A549 (cell line): Measurements from ENCODE around the gene PTPRE. TPM values are rescaled to one million over a fixed set of nuclear protein-coding genes. Genes with fewer than 3 reads are reported as not detected.

Source experiments
- ATAC-seq, 2 experiments: fragments of 200-7000 bp in 1 of 2; fragments of >200 bp in 1 of 2; cut with Nextera tagmentation in 1 of 2; cut with Tn5 transposase in 1 of 2; 3 replicates each; pipeline versions ENCODE4 v1.8.0 to v1.9.1; 2018 to 2020; ENCODE audit warnings: mild to moderate bottlenecking in 1 of 2, moderate library complexity in 1 of 2
- CTCF ChIA-PET: fragments of 300-600 bp; sonication (Branson Sonifier 250); formaldehyde crosslinking; extraction: SDS; loops from one replicate; lab custom pipeline; 2021; ENCODE audit warnings: antibody characterized with exemption, inconsistent platforms; lab: Yijun Ruan, JAX
- POLR2A ChIA-PET: fragments of 350-600 bp; formaldehyde crosslinking; extraction: SDS; loops from one replicate; lab custom pipeline; 2021; ENCODE audit warnings: antibody characterized with exemption, inconsistent platforms; lab: Yijun Ruan, JAX
- DNase-seq, 2 experiments: peaks; one replicate each; pipeline versions ENCODE4 v3.0.0 to v3.0.0-alpha.2; 2011 to 2016; ENCODE audit warnings: low read depth in 1 of 2, low spot score in 1 of 2
- FAIRE-seq: peaks from 2 replicates; lab custom pipeline; 2011; peaks lifted over from hg19 to GRCh38; lab: Jason Lieb, UNC
- H3K27ac ChIP-seq, 2 experiments: fragments of >200 bp; sonication (Bioruptor Twin); formaldehyde crosslinking; 3 replicates each; pipeline ENCODE4 v1.5.1; 2016 to 2017
- H3K4me1 ChIP-seq: fragments of >200 bp; sonication (Bioruptor Twin); formaldehyde crosslinking; 3 replicates; pipeline ENCODE4 v1.6.1; 2016
- H3K4me2 ChIP-seq: fragments of >200 bp; sonication (Bioruptor Twin); formaldehyde crosslinking; 3 replicates; pipeline ENCODE4 v1.6.1; 2016
- H3K4me3 ChIP-seq: fragments of >200 bp; sonication (Bioruptor Twin); formaldehyde crosslinking; 3 replicates; pipeline ENCODE4 v1.5.1; 2016
- H3K9me3 ChIP-seq: fragments of >200 bp; sonication (Bioruptor Twin); formaldehyde crosslinking; 3 replicates; pipeline ENCODE4 v1.6.1; 2016
- CBX8 ChIP-seq: fragments of 200-600 bp; sonication (generic); IDR thresholded peaks from 2 replicates; pipeline ENCODE4 v1.6.1; 2016
- CHD2 ChIP-seq: fragments of 150-350 bp; IDR thresholded peaks from 2 replicates; pipeline ENCODE4 v1.6.1; 2014; ENCODE audit warnings: low read length; ENCODE audit not compliant: partially characterized antibody
- E2F6 ChIP-seq: IDR thresholded peaks from 2 replicates; pipeline ENCODE4 v1.6.1; 2012; ENCODE audit warnings: low read depth, borderline replicate concordance
- EHF ChIP-seq: fragments of 250-450 bp; sonication (Bioruptor Pico); IDR thresholded peaks from 2 replicates; pipeline ENCODE4 v1.5.0; 2020; ENCODE audit warnings: mild to moderate bottlenecking
- FOSB ChIP-seq: fragments of 250-450 bp; sonication (Bioruptor Pico); IDR thresholded peaks from 2 replicates; pipeline ENCODE4 v1.5.0; 2020; ENCODE audit warnings: mild to moderate bottlenecking, moderate library complexity
- FOXS1 ChIP-seq: fragments of 250-450 bp; sonication (Bioruptor Pico); IDR thresholded peaks from 2 replicates; pipeline ENCODE4 v1.5.0; 2020; ENCODE audit warnings: mild to moderate bottlenecking, moderate library complexity
- HES2 ChIP-seq: fragments of >200 bp; sonication (Bioruptor Twin); formaldehyde crosslinking; IDR thresholded peaks from 2 replicates; pipeline ENCODE4 v1.6.1; 2016
- HMGXB4 ChIP-seq: fragments of 250-450 bp; sonication (Bioruptor Pico); IDR thresholded peaks from 2 replicates; pipeline ENCODE4 v1.5.0; 2021; ENCODE audit warnings: mild to moderate bottlenecking, moderate library complexity, borderline replicate concordance
- HOXB13 ChIP-seq: fragments of 250-450 bp; sonication (Bioruptor Pico); IDR thresholded peaks from 2 replicates; pipeline ENCODE4 v1.5.0; 2020; ENCODE audit warnings: low read depth, mild to moderate bottlenecking, moderate library complexity
- JUN ChIP-seq, 2 experiments: fragments of >200 bp; sonication (Bioruptor Twin); formaldehyde crosslinking; IDR thresholded peaks; 2 replicates in 1 of 2; 3 replicates in 1 of 2; pipeline ENCODE4 v1.6.1; 2016 to 2017
- MAZ ChIP-seq: fragments of 150-350 bp; IDR thresholded peaks from 2 replicates; pipeline ENCODE4 v1.6.1; 2014; ENCODE audit warnings: antibody characterized with exemption, low read depth, low read length, borderline replicate concordance
- MYC ChIP-seq: IDR thresholded peaks from 2 replicates; pipeline ENCODE4 v1.6.1; 2012; ENCODE audit warnings: mild to moderate bottlenecking, inconsistent platforms, low read length, improper control_type of control experiment, borderline replicate concordance
- NR3C1 ChIP-seq: fragments of >200 bp; sonication (Bioruptor Twin); formaldehyde crosslinking; IDR thresholded peaks from 3 replicates; pipeline ENCODE4 v1.6.1; 2017
- PBX3 ChIP-seq: IDR thresholded peaks from 2 replicates; pipeline ENCODE4 v1.6.1; 2012
- PHF8 ChIP-seq: fragments of 200-600 bp; sonication (generic); IDR thresholded peaks from 2 replicates; pipeline ENCODE4 v1.6.1; 2016; ENCODE audit warnings: low read depth, mild to moderate bottlenecking, antibody characterized with exemption, moderate library complexity, borderline replicate concordance
- REST ChIP-seq: fragments of 200-600 bp; sonication (generic); IDR thresholded peaks from 2 replicates; pipeline ENCODE4 v1.6.1; 2016; ENCODE audit warnings: antibody characterized with exemption, mild to moderate bottlenecking, moderate library complexity
- RFX5 ChIP-seq: fragments of 450-650 bp; IDR thresholded peaks from 2 replicates; pipeline ENCODE4 v1.7.1; 2014; ENCODE audit warnings: antibody characterized with exemption, mild to moderate bottlenecking, moderate library complexity
- TFCP2L1 ChIP-seq: fragments of 250-450 bp; sonication (Bioruptor Pico); IDR thresholded peaks from 2 replicates; pipeline ENCODE4 v1.5.0; 2021; ENCODE audit warnings: mild to moderate bottlenecking
- TP53 ChIP-seq: fragments of 250-450 bp; sonication (Bioruptor Pico); IDR thresholded peaks from 2 replicates; pipeline ENCODE4 v1.5.0; 2021; ENCODE audit warnings: mild to moderate bottlenecking, moderate library complexity
- ZFP36 ChIP-seq: fragments of 450-650 bp; IDR thresholded peaks from 2 replicates; pipeline ENCODE4 v1.6.1; 2014; ENCODE audit warnings: borderline replicate concordance; ENCODE audit not compliant: partially characterized antibody
- WGBS: methylation state at CpG from one replicate; pipeline ENCODE4 v1.1.6; 2017; ENCODE audit errors: missing lambda C conversion rate; 5-methylcytosine and 5-hydroxymethylcytosine counted together
- polyA plus RNA-seq, 4 experiments: library from polyadenylated mRNA; depleted of rRNA in 3 of 4; stranded (reverse); fragments of >200 nt; fragmentation: RNase III in 1 of 4; extraction: RNeasy Plus Mini Kit Qiagen cat#74134 plus additional on column Dnase treatment in 1 of 4; gene quantifications; 2 replicates in 3 of 4; 3 replicates in 1 of 4; pipeline ENCODE4 v1.2.3, GENCODE V29; 2011 to 2017

Gene PTPRE
- polyA plus RNA-seq, 2 of the 4 experiments (the other 2 are of a cell fraction), result 0.31 to 1.5 TPM

GRCh38 chr10:127940866-127941640, 34.1 kb downstream of the PTPRE start:
- FAIRE-seq (no peak), DNase-seq (no peak), ATAC-seq (no peak)
- H3K4me3 ChIP-seq, result no peak overlapping the region
- H3K27ac ChIP-seq, result no peak overlapping the region
- CTCF ChIA-PET, result interaction anchor here (1.1 kb wide), 1 partner anchor 128 kb away, joined by 3 read pairs; no protein-coding TSS in a partner anchor
- H3K9me3 ChIP-seq, result no peaks in the 10 kb centered on the region
- no peaks in the 10 kb centered on the region for H3K4me1 ChIP-seq
- POLR2A ChIA-PET, result no interaction called here
- TF ChIP-seq FOXS1 (CRISPR knock-in tag), result no peak
- no peak for TF ChIP-seq JUN (IDR thresholded peaks at IDR 0.05)
- TF ChIP-seq E2F6, result no peak
- TF ChIP-seq TP53, result no peak
- no peak for TF ChIP-seq CHD2
- TF ChIP-seq NR3C1, result no peak
- no peak for TF ChIP-seq CBX8
- no peak for TF ChIP-seq MYC
- no peak for TF ChIP-seq HES2
- no peak for TF ChIP-seq HOXB13 (CRISPR knock-in tag)
- no peak for TF ChIP-seq FOSB
- no peak for TF ChIP-seq TFCP2L1 (CRISPR knock-in tag)
- TF ChIP-seq PHF8, result no peak
- TF ChIP-seq HMGXB4, result no peak
- TF ChIP-seq MAZ, result no peak
- no peak for TF ChIP-seq REST
- no peak for TF ChIP-seq ZFP36
- TF ChIP-seq EHF, result no peak
- no peak for TF ChIP-seq PBX3
- no peak for TF ChIP-seq RFX5
- 20% methylated on average over 6 of the region's 6 CpGs for WGBS
- H3K4me2 ChIP-seq, result no peak overlapping the region
